B cell (primary cell): ENCODE measurements around the gene DOLPP1. TPM values are rescaled to one million over a fixed set of nuclear protein-coding genes. Genes with fewer than 3 reads are reported as not detected.

Experiments
- ATAC-seq: fragments of 200-7000 bp; cut with Tn5 transposase; one replicate; pipeline ENCODE4 v1.10.0; 2021; ENCODE audit warnings: low read depth, mild to moderate bottlenecking, moderate number of reproducible peaks, moderate library complexity
- CTCF ChIA-PET: fragments of 350-600 bp; sonication (Branson Sonifier 250); formaldehyde crosslinking; loops from one replicate; lab custom pipeline; 2021; ENCODE audit warnings: antibody characterized with exemption, inconsistent platforms; lab: Charles Lee
- POLR2A ChIA-PET: fragments of 350-600 bp; sonication (Branson Sonifier 250); formaldehyde crosslinking; loops from one replicate; lab custom pipeline; 2021; ENCODE audit warnings: antibody characterized with exemption; lab: Charles Lee
- DNase-seq: peaks from one replicate; pipeline ENCODE4 v3.0.0; 2013
- H2AFZ ChIP-seq: 2 replicates; pipeline ENCODE4 v1.6.1; 2012; ENCODE audit warnings: mild to moderate bottlenecking, low read depth, low read length; ENCODE audit not compliant: insufficient read depth, poor library complexity, severe bottlenecking
- H3K27ac ChIP-seq, 2 donors: 1 replicate in 1 of 2; 2 replicates in 1 of 2; pipeline ENCODE4 v1.5.1; 2012 to 2013; ENCODE audit warnings: low read length in 2 of 2, mild to moderate bottlenecking in 2 of 2, moderate library complexity in 1 of 2
- H3K27me3 ChIP-seq, 4 experiments: fragments of 200-600 bp in 1 of 4; sonication (generic) in 1 of 4; replicated peaks in 1 of 4; 1 replicate in 2 of 4; 2 replicates in 2 of 4; pipeline versions ENCODE4 v1.6.1 to v1.7.0; 2013 to 2016; ENCODE audit warnings: low read length in 3 of 4, mild to moderate bottlenecking in 2 of 4, mixed read lengths in 1 of 4, moderate library complexity in 1 of 4; ENCODE audit not compliant: insufficient read depth in 4 of 4, control insufficient read depth in 3 of 4; ENCODE audit errors: control extremely low read depth in 1 of 4
- H3K36me3 ChIP-seq, 2 experiments: replicated peaks in 1 of 2; 1 replicate in 1 of 2; 2 replicates in 1 of 2; pipeline versions ENCODE4 v1.6.1 to v1.7.1; 2013; ENCODE audit warnings: low read length in 1 of 2; ENCODE audit not compliant: insufficient read depth in 2 of 2, control insufficient read depth in 1 of 2; ENCODE audit errors: control extremely low read depth in 1 of 2, extremely low read depth in 1 of 2
- H3K4me1 ChIP-seq, 2 donors: fragments of 200-600 bp in 1 of 2; sonication (generic) in 1 of 2; 1 replicate in 1 of 2; 2 replicates in 1 of 2; pipeline versions ENCODE4 v1.5.1 to v1.6.1; 2013 to 2017; ENCODE audit warnings: low read length in 2 of 2; ENCODE audit not compliant: control insufficient read depth in 2 of 2, insufficient read depth in 2 of 2
- H3K4me2 ChIP-seq: replicated peaks from 2 replicates; pipeline ENCODE3; 2012; ENCODE audit warnings: mild to moderate bottlenecking, low read depth, low read length; ENCODE audit not compliant: poor library complexity, severe bottlenecking
- H3K4me3 ChIP-seq, 5 experiments: fragments of 200-600 bp in 1 of 5; sonication (generic) in 1 of 5; 1 replicate in 3 of 5; 2 replicates in 2 of 5; pipeline versions ENCODE4 v1.5.1 to v1.7.0; 2011 to 2016; ENCODE audit warnings: low read length in 4 of 5, mild to moderate bottlenecking in 4 of 5, low read depth in 2 of 5, control low read depth in 1 of 5, moderate library complexity in 1 of 5; ENCODE audit not compliant: insufficient read depth in 1 of 5; ENCODE audit errors: control extremely low read depth in 1 of 5, extremely low read depth in 1 of 5
- H3K79me2 ChIP-seq: fragments of 200-600 bp; sonication (generic); one replicate; pipeline ENCODE4 v1.6.0; 2016; ENCODE audit warnings: low read length; ENCODE audit not compliant: control insufficient read depth, insufficient read depth
- H3K9ac ChIP-seq: fragments of 200-600 bp; sonication (generic); 2 replicates; pipeline ENCODE4 v1.6.1; 2017; ENCODE audit warnings: mild to moderate bottlenecking, low read length, moderate library complexity
- H3K9me3 ChIP-seq, 3 donors: one replicate each; pipeline versions ENCODE4 v1.6.1 to v1.7.1; 2013; ENCODE audit warnings: low read length in 2 of 3; ENCODE audit not compliant: control insufficient read depth in 2 of 3, insufficient read depth in 1 of 3; ENCODE audit errors: control extremely low read depth in 1 of 3
- H4K20me1 ChIP-seq: 2 replicates; pipeline ENCODE4 v1.6.0; 2012; ENCODE audit warnings: mild to moderate bottlenecking, low read length; ENCODE audit not compliant: insufficient read depth, control insufficient read depth, poor library complexity, severe bottlenecking
- H3K27ac Mint-ChIP-seq: one replicate; pipeline ENCODE4 v1.8.0; 2021; ENCODE audit warnings: mixed read lengths
- H3K27me3 Mint-ChIP-seq: one replicate; pipeline ENCODE4 v1.8.0; 2021; ENCODE audit warnings: mixed read lengths
- H3K4me1 Mint-ChIP-seq: one replicate; pipeline ENCODE4 v1.8.0; 2021; ENCODE audit warnings: mixed read lengths
- H3K4me3 Mint-ChIP-seq: one replicate; pipeline ENCODE4 v1.8.0; 2021; ENCODE audit warnings: mixed read lengths
- H3K9me3 Mint-ChIP-seq: one replicate; pipeline ENCODE4 v1.8.0; 2022; ENCODE audit warnings: mixed read lengths; ENCODE audit not compliant: insufficient read depth
- EZH2 ChIP-seq: IDR thresholded peaks from 2 replicates; pipeline ENCODE4 v1.6.1; 2012; ENCODE audit warnings: borderline replicate concordance, low read depth, mild to moderate bottlenecking, moderate library complexity, low read length; ENCODE audit not compliant: insufficient read depth, poor library complexity, severe bottlenecking
- WGBS: methylation state at CpG from one replicate; pipeline ENCODE4 v1.1.5; 2013; ENCODE audit warnings: missing lambda C conversion rate; ENCODE audit not compliant: insufficient coverage; 5-methylcytosine and 5-hydroxymethylcytosine counted together
- intact Hi-C: fragments of 100-400 bp; cut with micrococcal nuclease; formaldehyde crosslinking; loops from one replicate; pipeline ENCODE4 v1.10.0; 2022
- polyA plus RNA-seq: library from polyadenylated mRNA; depleted of rRNA; stranded (reverse); fragments of >200 nt; gene quantifications from 2 replicates; pipeline ENCODE4 v1.2.3, GENCODE V29; 2012
- total RNA-seq, 2 donors: library from RNA; stranded (reverse); fragments of 120-200 nt in 1 of 2; gene quantifications; 1 replicate in 1 of 2; 2 replicates in 1 of 2; pipeline versions ENCODE4 v1.2.3 to v1.2.4, GENCODE V29; 2013 to 2022
- TF ChIP-seq, protein P1 (sequence below): fragments of 200-600 bp; IDR thresholded peaks from one replicate; pipeline ENCODE4 v1.8.0; 2022; ENCODE audit warnings: antibody characterized with exemption, mild to moderate bottlenecking

The DOLPP1 gene
- total and polyA plus RNA-seq, 2 donors (not counting 1 experiment from before 2014, with no cell fraction given): 4.7 to 8.6 TPM

DNA sequence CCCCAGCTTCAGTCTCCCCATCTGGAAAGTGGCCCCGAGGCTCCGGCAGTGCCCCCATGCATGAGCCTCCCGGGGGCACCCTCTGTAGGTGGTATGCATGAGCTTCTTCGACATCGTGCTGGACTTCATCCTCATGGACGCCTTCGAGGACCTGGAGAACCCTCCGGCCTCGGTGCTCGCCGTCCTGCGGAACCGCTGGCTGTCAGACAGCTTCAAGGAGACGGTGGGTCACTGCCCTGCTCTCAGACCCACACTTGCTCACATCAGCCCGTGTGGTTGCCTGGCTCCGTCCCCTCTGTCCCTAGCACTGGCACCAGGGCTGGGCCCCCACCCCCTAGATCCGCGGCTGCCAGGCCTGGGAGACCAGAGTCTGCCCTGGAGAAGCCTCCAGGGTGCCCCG lies 12.8 kb upstream of the DOLPP1 start:
- Histone ChIP-seq H3K9me3 (no peaks in the 10 kb centered on the region), H2AFZ (peak overlapping the region; percentile 69), H3K9ac (no peak overlapping the region), H3K4me2 (peak overlapping the region; percentile 76), H4K20me1 (no peaks in the 10 kb centered on the region), H3K27ac (peak overlapping the region; percentile 77 to 79), H3K36me3 (peaks cover 0 to 26% of the 10 kb centered on the region in 2 experiments), H3K4me3 (no peak overlapping the region), H3K27me3 (no peaks in the 10 kb centered on the region), H3K79me2 (no peaks in the 10 kb centered on the region), H3K4me1 (peaks cover 25 to 37% of the 10 kb centered on the region in 2 donors)
- POLR2A ChIA-PET: interaction anchor here (0.5 kb wide), 1 partner anchor 823 kb away, joined by 6 read pairs; no protein-coding TSS in a partner anchor
- peaks cover 25% of the 10 kb centered on the region for H3K4me1 Mint-ChIP-seq
- ATAC-seq: no peak
- H3K9me3 Mint-ChIP-seq: no peaks in the 10 kb centered on the region
- CTCF ChIA-PET: interaction anchor here (0.5 to 1.3 kb wide), 3 partner anchors 38 to 1950 kb away, joined by 3 read pairs; no protein-coding TSS in a partner anchor
- DNase-seq: no peak
- peak overlapping the region; percentile 97 for H3K27ac Mint-ChIP-seq
- intact Hi-C loops: no loop called here
- no peak for TF ChIP-seq EZH2
- TF ChIP-seq, protein P1, sequence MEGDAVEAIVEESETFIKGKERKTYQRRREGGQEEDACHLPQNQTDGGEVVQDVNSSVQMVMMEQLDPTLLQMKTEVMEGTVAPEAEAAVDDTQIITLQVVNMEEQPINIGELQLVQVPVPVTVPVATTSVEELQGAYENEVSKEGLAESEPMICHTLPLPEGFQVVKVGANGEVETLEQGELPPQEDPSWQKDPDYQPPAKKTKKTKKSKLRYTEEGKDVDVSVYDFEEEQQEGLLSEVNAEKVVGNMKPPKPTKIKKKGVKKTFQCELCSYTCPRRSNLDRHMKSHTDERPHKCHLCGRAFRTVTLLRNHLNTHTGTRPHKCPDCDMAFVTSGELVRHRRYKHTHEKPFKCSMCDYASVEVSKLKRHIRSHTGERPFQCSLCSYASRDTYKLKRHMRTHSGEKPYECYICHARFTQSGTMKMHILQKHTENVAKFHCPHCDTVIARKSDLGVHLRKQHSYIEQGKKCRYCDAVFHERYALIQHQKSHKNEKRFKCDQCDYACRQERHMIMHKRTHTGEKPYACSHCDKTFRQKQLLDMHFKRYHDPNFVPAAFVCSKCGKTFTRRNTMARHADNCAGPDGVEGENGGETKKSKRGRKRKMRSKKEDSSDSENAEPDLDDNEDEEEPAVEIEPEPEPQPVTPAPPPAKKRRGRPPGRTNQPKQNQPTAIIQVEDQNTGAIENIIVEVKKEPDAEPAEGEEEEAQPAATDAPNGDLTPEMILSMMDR: no peak
- no peaks in the 10 kb centered on the region for H3K27me3 Mint-ChIP-seq
- WGBS: 89% methylated on average over 16 of the region's 19 CpGs
- H3K4me3 Mint-ChIP-seq: no peak overlapping the region
